ENCODE data around the gene RHCG.

GRCh38 chr15:89515477-89515876 lies 19.1 kb upstream of the RHCG start:
- TF ChIP-seq CTCF (IDR thresholded peaks at IDR 0.05 in 8 of 11, conservative IDR thresholded peaks at IDR 0.05 in 3 of 11) = no peak
- TF ChIP-seq POLR2AphosphoS5 (IDR thresholded peaks at IDR 0.05) = no peak

All from spleen (tissue), 7 donors.